K562 (cell line): Measurements from ENCODE around the gene SNAPC2. TPM values are rescaled to one million over a fixed set of nuclear protein-coding genes. Genes with fewer than 3 reads are reported as not detected.

Source experiments
- ATF7 ChIP-seq: fragments of 450-650 bp; IDR thresholded peaks from 2 replicates; pipeline ENCODE4 v1.7.1; 2014; ENCODE audit warnings: mild to moderate bottlenecking, moderate library complexity
- CBFA2T3 ChIP-seq: fragments of 450-650 bp; IDR thresholded peaks from 2 replicates; pipeline ENCODE4 v1.6.1; 2017
- COPS2 ChIP-seq: fragments of 450-650 bp; conservative IDR thresholded peaks from 2 replicates; pipeline ENCODE4 v1.6.1; 2016; ENCODE audit warnings: mild to moderate bottlenecking, moderate library complexity
- GTF2F1 ChIP-seq: IDR thresholded peaks from 2 replicates; pipeline ENCODE4 v1.6.1; 2011; ENCODE audit warnings: low read depth, low read length, improper control_type of control experiment
- KDM4B ChIP-seq, 2 experiments: fragments of 450-650 bp in 1 of 2; sonication (generic) in 1 of 2; IDR thresholded peaks; 2 replicates each; pipeline ENCODE4 v1.6.1; 2016 to 2017; ENCODE audit warnings: borderline replicate concordance in 2 of 2, antibody characterized with exemption in 1 of 2, low read depth in 1 of 2, mild to moderate bottlenecking in 1 of 2
- NCOA6 ChIP-seq: fragments of 450-650 bp; IDR thresholded peaks from 2 replicates; pipeline ENCODE4 v1.6.1; 2017; ENCODE audit warnings: mild to moderate bottlenecking
- PTRF ChIP-seq: fragments of 450-650 bp; IDR thresholded peaks from 2 replicates; pipeline ENCODE4 v1.6.1; 2016; ENCODE audit warnings: mild to moderate bottlenecking, missing genetic modification characterization, missing compliant biosample characterization
- RAD51 ChIP-seq: fragments of 450-650 bp; IDR thresholded peaks from 2 replicates; pipeline ENCODE4 v1.7.1; 2016; ENCODE audit warnings: low read depth, mild to moderate bottlenecking, borderline replicate concordance
- SIRT6 ChIP-seq: IDR thresholded peaks from one replicate; pipeline ENCODE4 v1.6.1; 2012; ENCODE audit warnings: low read depth, mild to moderate bottlenecking, control low read depth, inconsistent platforms, low read length, moderate library complexity
- SUPT5H ChIP-seq: fragments of 450-650 bp; IDR thresholded peaks from 2 replicates; pipeline ENCODE4 v1.6.1; 2016
- TGIF2 ChIP-seq: sonication (generic); formaldehyde crosslinking; IDR thresholded peaks from 2 replicates; pipeline ENCODE4 v1.8.1; 2022; ENCODE audit warnings: mild to moderate bottlenecking, missing genetic modification reagents, moderate library complexity
- ZFP36 ChIP-seq: fragments of 150-350 bp; IDR thresholded peaks from 2 replicates; pipeline ENCODE4 v1.6.1; 2018; ENCODE audit warnings: low read length, low read depth; ENCODE audit not compliant: partially characterized antibody
- ZNF311 ChIP-seq: fragments of 250-450 bp; sonication (Bioruptor Pico); IDR thresholded peaks from 2 replicates; pipeline ENCODE4 v1.4.0; 2020; ENCODE audit warnings: mild to moderate bottlenecking, moderate library complexity
- ZNF77 ChIP-seq: fragments of 250-450 bp; sonication (Bioruptor Pico); IDR thresholded peaks from 2 replicates; pipeline ENCODE4 v1.5.0; 2020
- polyA plus RNA-seq, 8 experiments: library from polyadenylated mRNA; depleted of rRNA in 4 of 8; stranded (reverse) in 5 of 8; unstranded in 3 of 8; fragments of >200 nt; fragmentation: Nextera tagmentation in 2 of 8; fragmentation: Illumina TruSeq in 1 of 8; extraction: Ambion mirVana in 2 of 8; extraction: Trizol in 1 of 8; gene quantifications; 2 replicates each; pipeline versions ENCODE4 v1.2.1 to v1.2.3, GENCODE V29; 2011 to 2014; ENCODE audit warnings: inconsistent platforms in 1 of 8, missing spikeins in 1 of 8
- total RNA-seq, 7 experiments: library from RNA; depleted of rRNA in 6 of 7; stranded (reverse); fragments of >200 nt in 6 of 7; fragmentation: Illumina TruSeq in 2 of 7; extraction: Trizol in 2 of 7; gene quantifications; 2 replicates each; pipeline versions ENCODE4 v1.2.1 to v1.2.3, GENCODE V29; 2011 to 2021; ENCODE audit warnings: low replicate concordance in 1 of 7
- TF ChIP-seq, protein P1 (sequence below): fragments of 450-650 bp; formaldehyde crosslinking; IDR thresholded peaks from 2 replicates; pipeline ENCODE4 v1.4.0; 2020; ENCODE audit warnings: mild to moderate bottlenecking
- TF ChIP-seq, protein P2 (sequence below): fragments of 450-650 bp; IDR thresholded peaks from 2 replicates; pipeline ENCODE4 v1.6.1; 2014; ENCODE audit warnings: low read depth, mild to moderate bottlenecking, moderate library complexity, borderline replicate concordance
- TF ChIP-seq, protein P3 (sequence below), 2 experiments: fragments of 200-800 bp in 1 of 2; sonication (Bioruptor generic) in 1 of 2; sonication (generic) in 1 of 2; formaldehyde crosslinking in 1 of 2; IDR thresholded peaks in 1 of 2; conservative IDR thresholded peaks in 1 of 2; 2 replicates each; pipeline versions ENCODE4 v1.5.0 to v1.6.1; 2016 to 2020; ENCODE audit warnings: missing compliant biosample characterization in 1 of 2, missing genetic modification characterization in 1 of 2, missing genetic modification reagents in 1 of 2

The SNAPC2 gene
- total and polyA plus RNA-seq, 9 of the 15 experiments (the other 6 are each of a cell fraction or from before 2014, with no cell fraction given), result 0.59 to 45.1 (median 15.3) TPM

GRCh38 chr19:7925171-7925851, 5.2 kb downstream of the SNAPC2 start (continued):
- TF ChIP-seq, protein P1, sequence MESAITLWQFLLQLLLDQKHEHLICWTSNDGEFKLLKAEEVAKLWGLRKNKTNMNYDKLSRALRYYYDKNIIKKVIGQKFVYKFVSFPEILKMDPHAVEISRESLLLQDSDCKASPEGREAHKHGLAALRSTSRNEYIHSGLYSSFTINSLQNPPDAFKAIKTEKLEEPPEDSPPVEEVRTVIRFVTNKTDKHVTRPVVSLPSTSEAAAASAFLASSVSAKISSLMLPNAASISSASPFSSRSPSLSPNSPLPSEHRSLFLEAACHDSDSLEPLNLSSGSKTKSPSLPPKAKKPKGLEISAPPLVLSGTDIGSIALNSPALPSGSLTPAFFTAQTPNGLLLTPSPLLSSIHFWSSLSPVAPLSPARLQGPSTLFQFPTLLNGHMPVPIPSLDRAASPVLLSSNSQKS (CRISPR knock-in tag), result no peak
- TF ChIP-seq COPS2, result no peak
- TF ChIP-seq ZNF311 (CRISPR knock-in tag), result no peak
- no peak for TF ChIP-seq GTF2F1
- no peak for TF ChIP-seq SUPT5H
- peak; percentile 56 for TF ChIP-seq ATF7
- TF ChIP-seq, protein P2, sequence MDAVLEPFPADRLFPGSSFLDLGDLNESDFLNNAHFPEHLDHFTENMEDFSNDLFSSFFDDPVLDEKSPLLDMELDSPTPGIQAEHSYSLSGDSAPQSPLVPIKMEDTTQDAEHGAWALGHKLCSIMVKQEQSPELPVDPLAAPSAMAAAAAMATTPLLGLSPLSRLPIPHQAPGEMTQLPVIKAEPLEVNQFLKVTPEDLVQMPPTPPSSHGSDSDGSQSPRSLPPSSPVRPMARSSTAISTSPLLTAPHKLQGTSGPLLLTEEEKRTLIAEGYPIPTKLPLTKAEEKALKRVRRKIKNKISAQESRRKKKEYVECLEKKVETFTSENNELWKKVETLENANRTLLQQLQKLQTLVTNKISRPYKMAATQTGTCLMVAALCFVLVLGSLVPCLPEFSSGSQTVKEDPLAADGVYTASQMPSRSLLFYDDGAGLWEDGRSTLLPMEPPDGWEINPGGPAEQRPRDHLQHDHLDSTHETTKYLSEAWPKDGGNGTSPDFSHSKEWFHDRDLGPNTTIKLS, result peak; percentile 75
- TF ChIP-seq RAD51, result no peak
- 0 out of 2 replicates have a peak, but pooled peaks have one; percentile 16 for TF ChIP-seq TGIF2
- no peak for TF ChIP-seq KDM4B (IDR thresholded peaks at IDR 0.05; ENCODE audit: borderline replicate concordance in 2 of 2, low read depth in 1 of 2)
- no peak for TF ChIP-seq ZNF77 (CRISPR knock-in tag)
- TF ChIP-seq, protein P3, sequence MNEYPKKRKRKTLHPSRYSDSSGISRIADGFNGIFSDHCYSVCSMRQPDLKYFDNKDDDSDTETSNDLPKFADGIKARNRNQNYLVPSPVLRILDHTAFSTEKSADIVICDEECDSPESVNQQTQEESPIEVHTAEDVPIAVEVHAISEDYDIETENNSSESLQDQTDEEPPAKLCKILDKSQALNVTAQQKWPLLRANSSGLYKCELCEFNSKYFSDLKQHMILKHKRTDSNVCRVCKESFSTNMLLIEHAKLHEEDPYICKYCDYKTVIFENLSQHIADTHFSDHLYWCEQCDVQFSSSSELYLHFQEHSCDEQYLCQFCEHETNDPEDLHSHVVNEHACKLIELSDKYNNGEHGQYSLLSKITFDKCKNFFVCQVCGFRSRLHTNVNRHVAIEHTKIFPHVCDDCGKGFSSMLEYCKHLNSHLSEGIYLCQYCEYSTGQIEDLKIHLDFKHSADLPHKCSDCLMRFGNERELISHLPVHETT (CRISPR knock-in tag; conservative IDR thresholded peaks at IDR 0.05 in 1 of 2, IDR thresholded peaks at IDR 0.05 in 1 of 2), result no peak
- TF ChIP-seq SIRT6, result no peak
- TF ChIP-seq CBFA2T3, result no peak
- no peak for TF ChIP-seq ZFP36
- TF ChIP-seq PTRF, result no peak
- TF ChIP-seq NCOA6, result no peak
